Stimulated activated CD4-positive, alpha-beta T cell treated with anti-CD3 and anti-CD28 coated beads, TNF-alpha, amount 100 ng/mL, for 24 hours (primary cell): ENCODE results near the gene PRTFDC1.

ENCODE experiments used
- DNase-seq, 3 experiments: peaks; one replicate each; pipeline ENCODE4 v3.0.0-alpha.2; 2020; ENCODE audit warnings: low read depth in 3 of 3

PRTFDC1 gene

GRCh38 chr10:24872790-24873182 is 79.6 kb downstream of the PRTFDC1 start:
- no peak for DNase-seq

- no peak for DNase-seq
Measured at GRCh38 chr10:24872049-24872789, 80.2 kb downstream of the PRTFDC1 start.

- DNase-seq, result no peak
Measured at GRCh38 chr10:24871011-24871935, 81.1 kb downstream of the PRTFDC1 start.

GRCh38 chr10:24869354-24870015 is 82.9 kb downstream of the PRTFDC1 start:
- no peak for DNase-seq

- no peak for DNase-seq
Measured at GRCh38 chr10:24866604-24867583, 85.5 kb downstream of the PRTFDC1 start.

GRCh38 chr10:24865783-24866182 is 86.6 kb downstream of the PRTFDC1 start:
- no peak for DNase-seq

- no peak for DNase-seq
Measured at GRCh38 chr10:24862589-24862988, 89.8 kb downstream of the PRTFDC1 start.

- DNase-seq, result no peak
Measured at GRCh38 chr10:24858288-24859270, 93.8 kb downstream of the PRTFDC1 start.

GRCh38 chr10:24857031-24857725 is 95.2 kb downstream of the PRTFDC1 start:
- no peak for DNase-seq

- DNase-seq, result no peak
Measured at GRCh38 chr10:24854256-24854655, 98.2 kb downstream of the PRTFDC1 start.

GRCh38 chr10:24853661-24854060 is 98.7 kb downstream of the PRTFDC1 start:
- DNase-seq, result no peak

- no peak for DNase-seq
Measured at GRCh38 chr10:24851629-24852028, 100.8 kb downstream of the PRTFDC1 start.

GRCh38 chr10:24850727-24851296 is 101.6 kb downstream of the PRTFDC1 start:
- no peak for DNase-seq

GRCh38 chr10:24849501-24850299 is 102.7 kb downstream of the PRTFDC1 start:
- DNase-seq, result no peak

- DNase-seq, result no peak
Measured at GRCh38 chr10:24849051-24849450, 103.4 kb downstream of the PRTFDC1 start.

GRCh38 chr10:24848195-24848594 is 104.2 kb downstream of the PRTFDC1 start:
- DNase-seq, result no peak

- DNase-seq, result no peak
Measured at GRCh38 chr10:24847112-24848070, 105.0 kb downstream of the PRTFDC1 start.
